GM11168 (cell line): Measurements from ENCODE around the gene PHYHIPL.

Experiments used
- in situ Hi-C: fragments of 300-500 bp; cut with MboI; formaldehyde crosslinking; loops from one replicate; pipeline ENCODE4 v1.12.0; 2022; ENCODE audit warnings: low sequenced_read_pairs; ENCODE audit not compliant: unreplicated experiment

Gene PHYHIPL

DNA sequence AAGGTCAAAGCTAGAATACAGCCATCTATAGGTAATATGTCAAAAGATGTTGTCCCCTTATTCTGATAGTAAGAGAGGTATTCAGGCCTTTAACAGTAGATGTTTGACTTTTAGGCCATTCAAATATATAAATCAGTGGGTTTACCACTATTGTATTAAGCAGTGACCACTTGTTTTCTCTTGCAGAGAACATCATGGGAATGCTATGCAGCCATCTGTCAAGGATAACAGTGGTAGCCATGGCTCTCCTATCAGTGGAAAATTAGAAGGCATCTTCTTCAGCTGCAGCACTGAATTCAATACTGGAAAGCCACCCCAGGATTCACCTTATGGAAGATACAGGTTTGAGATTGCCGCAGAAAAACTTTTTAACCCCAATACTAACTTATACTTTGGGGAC, 68.4 kb downstream of the PHYHIPL start:
- in situ Hi-C loops, result no loop called here

DNA sequence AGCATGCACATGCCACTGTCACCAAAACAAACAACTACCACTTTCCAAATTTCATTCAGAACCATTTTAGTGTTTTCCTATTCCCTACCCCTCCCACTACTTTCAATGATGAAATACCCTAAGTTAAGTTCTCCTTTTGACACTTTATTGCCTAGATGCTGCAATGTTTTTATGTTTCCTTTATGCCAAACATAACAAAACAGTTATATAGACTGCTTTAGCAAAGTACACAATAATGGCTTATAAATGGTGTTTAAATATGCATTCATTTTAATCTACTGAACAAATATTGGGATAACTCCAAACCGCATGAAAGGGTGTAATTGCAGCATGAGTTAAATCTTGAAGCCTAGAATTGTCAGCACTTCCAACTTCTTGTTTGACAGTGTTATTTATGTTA, 69.2 kb downstream of the PHYHIPL start:
- in situ Hi-C loops, result no loop called here

DNA sequence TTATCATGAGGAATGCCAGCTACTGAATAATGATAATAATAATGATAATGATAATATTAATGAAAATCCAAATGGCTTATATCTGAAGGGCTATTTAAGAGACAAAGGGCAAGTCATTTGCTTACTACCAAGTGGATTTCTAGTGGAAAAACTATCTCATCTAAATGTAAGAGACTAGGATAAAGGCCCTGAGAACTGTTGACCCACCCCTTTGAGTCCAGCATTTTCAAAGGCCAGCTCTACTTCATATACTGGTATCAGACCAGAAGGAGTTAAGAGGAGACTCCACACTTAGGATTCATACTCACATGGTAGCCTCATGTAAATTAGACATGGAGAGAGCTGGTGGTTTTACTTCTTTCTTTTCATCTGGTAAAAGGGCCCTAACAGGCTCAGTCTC, 76.0 kb downstream of the PHYHIPL start:
- in situ Hi-C loops, result no loop called here

DNA sequence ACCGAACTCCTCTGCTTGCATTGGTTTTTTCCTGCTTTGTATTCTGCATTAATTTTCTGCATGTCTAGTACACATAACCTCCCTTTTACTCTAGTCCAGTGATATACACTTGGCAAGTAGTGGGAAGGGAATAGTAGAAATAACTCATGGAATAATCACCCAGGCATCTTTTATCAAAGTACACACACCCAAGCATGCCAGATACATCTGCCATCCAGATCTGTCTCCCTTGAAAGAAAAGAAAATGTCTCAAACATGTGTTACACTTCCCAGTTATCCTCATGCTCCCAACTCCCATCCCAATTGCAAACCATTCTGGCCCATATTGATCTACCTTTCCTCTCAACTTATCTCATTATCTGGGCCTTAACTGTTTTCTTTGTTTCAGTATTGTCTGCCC, 79.0 kb downstream of the PHYHIPL start:
- in situ Hi-C loops, result no loop called here

DNA sequence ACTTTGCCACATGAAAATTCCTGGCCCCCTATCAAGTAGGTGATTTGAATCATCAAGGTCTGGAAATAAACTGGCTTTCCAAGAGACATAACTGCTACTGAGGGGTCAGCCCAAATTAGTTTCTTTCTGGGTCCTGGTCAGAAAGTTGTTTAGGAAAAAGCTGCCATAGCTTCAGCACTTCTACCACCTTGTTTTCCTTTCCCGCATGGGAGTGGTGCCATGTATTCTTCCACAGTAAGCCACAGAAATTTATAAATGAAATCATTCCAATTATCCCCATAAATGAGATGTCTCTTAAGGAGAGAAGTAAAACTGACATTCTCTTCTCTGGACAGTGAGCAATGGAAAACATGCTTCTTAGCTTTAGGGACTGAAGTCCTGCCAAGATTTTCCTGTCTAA, 80.8 kb downstream of the PHYHIPL start:
- in situ Hi-C loops, result no loop called here

DNA sequence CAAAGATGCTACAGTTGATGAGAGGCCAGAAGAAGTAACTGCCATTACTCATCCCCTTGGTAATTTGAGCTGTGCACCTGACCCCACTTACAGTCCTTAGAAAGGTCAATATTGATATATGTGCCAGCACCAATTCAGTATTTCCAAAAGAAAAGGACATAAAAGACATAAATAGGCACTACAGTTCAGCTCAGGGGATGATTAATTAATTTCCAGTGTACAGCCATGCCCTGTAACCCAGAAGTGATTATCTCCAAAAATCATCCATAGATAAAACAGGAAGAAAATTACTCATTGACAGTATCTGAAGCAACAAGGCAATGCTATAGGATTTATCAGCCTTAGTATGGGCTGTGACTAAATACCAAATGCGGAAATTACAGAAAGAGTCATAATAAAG, 82.4 kb downstream of the PHYHIPL start:
- in situ Hi-C loops, result no loop called here

DNA sequence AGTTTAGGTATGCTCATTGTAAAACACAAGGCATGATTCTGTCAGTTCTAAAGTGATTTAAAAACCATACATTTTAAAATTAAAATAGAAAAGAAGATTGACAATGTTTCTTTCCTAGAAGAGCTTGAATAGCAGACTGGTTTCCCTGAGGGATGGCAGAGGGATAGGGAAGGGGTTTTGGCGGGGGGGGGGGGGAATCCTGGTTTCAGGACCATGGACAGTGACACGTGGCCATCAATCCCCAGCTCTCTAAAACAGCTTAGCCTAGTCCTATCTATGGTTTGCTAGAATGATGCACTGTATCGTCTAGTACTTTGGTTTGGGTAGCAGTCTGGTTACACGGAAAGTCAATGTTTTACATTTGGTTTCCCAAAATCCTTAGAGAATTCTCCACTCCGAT, 88.7 kb downstream of the PHYHIPL start:
- in situ Hi-C loops, result no loop called here

DNA sequence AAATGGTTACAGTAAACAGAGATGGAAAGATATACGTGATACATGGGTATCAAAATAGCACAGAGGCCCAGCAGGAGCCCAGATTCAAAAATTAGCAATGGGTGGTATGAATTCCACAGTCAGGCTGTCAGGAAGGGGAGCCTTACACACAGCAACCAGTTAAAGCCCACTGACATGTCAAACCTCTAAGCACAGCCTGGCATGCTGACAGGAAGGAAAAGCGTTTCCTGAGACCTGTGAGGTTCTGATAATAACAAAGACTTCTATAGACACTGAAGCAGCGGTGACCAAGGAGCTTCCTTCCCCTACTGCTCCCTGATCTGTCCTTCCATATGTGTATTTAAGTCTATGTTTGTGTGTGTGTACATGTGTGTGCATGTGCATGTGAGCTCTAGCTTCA, 89.9 kb downstream of the PHYHIPL start:
- in situ Hi-C loops, result no loop called here

DNA sequence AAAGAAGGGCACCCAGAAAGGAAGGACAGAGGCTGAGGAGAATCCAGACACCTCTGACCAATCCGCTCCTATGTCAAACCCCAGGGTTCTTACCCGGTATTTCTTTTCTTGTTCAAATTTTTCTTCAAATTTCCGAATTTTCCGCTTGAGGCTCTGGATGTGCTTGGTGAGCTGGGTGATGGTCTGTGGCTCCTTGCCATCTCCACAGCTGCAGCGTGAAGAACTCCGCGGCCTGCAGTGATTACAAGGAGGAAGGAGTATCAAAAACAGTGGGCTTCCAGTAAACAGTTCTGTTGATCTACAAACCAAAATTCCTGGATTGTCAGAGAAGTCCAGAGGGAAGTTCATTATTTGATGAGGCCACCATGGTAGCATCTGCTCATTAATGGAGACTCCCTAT, 92.0 kb downstream of the PHYHIPL start:
- in situ Hi-C loops, result no loop called here

DNA sequence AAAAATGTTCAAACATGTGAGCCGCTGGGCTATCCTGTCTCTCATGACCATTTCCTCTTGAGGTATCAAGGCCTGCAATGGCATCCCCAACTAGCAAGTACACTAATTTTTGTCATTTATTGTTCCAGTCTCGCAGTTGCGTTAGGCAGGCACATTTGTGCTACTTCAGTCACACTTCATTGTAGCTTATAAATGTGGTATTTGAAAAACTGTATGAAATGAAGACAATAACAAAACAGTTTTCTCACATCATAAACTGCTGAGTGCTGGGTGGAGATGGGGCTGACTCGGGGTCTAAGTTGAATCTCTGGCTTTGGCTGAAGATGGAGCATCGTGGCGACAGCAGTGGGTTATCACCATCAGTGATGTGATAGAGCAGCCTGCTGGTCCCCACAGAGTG, 93.2 kb downstream of the PHYHIPL start:
- in situ Hi-C loops, result no loop called here

DNA sequence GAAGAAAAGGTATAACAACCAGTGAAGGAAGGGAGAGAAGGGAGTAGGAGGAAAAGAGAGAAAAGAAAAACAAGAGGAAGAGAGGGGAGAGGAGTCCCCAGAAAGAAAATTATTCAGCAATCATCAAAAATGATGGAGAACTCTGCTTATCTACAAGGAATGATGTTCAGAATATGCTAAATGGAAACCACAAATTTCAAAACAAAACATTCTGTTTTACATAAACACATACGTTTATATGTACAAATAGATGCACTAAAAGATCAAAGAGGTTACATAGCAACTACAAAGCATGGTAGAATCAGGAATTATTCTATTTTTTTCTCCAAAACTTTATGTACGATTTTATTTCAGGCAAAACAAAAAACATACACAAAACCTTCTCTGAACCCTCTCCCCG, 94.0 kb downstream of the PHYHIPL start:
- in situ Hi-C loops, result no loop called here

DNA sequence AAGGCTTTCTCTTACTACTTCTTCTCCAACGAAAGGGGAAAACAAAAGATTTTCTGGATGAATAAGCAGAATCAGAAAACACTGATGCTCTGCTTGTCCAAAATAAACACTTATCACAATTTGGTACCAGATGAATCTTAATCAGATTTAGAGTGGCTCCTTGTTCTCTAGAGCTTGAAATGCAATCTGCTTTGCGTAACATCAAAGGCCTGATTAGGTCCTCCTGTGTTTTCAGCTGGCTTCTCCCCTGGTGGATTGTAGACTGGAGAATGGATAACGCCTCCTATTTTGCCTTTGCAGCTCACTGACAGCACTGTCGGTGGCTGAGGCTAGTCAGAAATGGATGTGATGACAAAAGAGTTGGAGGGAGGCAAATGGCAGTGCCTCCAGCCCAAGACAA, 94.7 kb downstream of the PHYHIPL start:
- in situ Hi-C loops, result no loop called here

DNA sequence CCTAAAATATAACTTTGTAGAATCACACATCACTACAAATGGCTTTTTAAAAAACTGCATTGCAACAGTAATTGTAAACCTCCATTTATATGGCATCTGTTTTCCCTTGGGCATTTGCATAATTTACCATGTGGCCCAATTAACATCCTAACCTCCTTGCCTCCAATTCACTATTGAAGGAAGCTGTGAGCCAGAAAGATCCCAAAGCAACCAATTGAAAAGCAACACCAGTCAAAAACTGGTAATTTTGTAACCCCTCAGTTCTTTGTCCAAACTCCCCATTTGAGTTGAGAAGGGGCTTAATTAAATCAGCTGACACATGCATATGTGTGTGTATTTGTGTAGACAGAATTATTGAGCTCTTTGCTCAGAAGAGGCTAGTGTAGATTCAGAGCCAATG, 95.6 kb downstream of the PHYHIPL start:
- in situ Hi-C loops, result no loop called here

DNA sequence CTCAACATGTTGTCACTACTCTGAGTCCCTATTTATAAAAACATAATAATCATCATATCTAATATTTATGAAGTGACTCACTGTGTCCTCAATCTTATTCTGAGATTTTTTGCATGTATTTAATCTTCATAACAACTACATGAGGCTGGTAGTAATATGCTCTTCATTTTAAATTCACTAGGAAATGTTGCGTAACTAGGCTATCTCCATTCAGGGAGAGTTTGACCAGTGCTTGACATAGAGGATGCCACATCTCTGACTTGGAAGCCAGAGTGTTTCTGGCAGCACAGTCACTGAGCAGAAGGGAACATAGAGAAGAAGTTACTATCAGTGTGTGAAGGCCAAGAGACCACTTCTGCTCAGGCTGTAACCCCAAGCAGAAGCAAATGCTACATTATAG, 97.0 kb downstream of the PHYHIPL start:
- in situ Hi-C loops, result no loop called here

DNA sequence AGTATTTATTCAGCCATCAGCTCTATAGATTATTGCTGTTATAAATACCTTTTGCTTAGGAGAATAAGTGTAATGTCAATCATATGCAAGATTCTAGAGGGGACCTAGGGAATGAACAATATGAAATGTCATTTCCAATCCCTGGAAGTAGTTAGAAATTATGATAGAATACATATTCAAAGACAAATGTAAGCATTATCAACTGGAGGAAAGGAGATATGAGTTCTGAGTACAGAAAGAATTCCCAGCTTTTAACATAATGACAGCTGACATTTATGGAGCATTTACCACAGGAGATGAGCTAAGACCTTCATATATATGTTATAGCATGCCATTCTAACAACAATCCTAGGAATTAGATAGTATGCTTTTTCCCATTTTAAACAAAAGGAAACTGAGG, 99.7 kb downstream of the PHYHIPL start:
- in situ Hi-C loops, result no loop called here

DNA sequence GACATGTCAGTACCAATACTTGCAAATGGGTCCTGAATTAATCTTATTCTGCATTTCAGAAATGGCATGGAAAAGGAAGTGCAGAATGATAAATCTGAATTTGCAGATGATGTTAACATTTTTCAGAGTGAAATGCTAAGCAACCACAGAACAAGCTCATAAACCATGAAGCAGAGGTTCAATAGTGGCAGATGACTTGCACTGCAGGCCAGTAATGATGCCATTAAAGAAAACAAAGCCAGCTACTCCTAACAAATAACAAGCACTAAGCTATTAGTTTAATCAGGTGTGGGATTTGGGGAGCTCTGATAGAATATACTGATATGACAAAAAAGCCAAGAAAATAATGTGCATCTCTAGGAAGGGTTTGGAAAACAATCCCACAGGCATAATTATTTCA, 100.5 kb downstream of the PHYHIPL start:
- in situ Hi-C loops, result no loop called here

DNA sequence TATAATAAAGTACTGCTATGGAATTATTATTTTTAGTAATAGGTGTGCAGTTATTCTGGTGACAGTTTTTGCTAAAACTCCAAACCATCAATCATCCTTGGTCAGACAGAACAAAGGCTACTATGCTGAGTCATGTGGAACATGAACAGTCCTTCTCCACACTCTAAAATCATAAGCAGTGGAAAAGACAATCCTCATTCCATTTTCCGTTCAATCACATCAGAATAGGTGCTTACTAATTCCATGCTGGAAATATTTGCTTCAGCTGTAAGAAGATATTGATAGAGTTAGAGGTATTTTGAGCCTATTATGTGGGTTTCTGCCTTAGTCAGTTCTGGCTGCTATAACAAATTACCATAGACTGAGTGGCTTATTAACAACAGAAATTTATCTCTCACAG, 103.0 kb downstream of the PHYHIPL start:
- in situ Hi-C loops, result no loop called here

DNA sequence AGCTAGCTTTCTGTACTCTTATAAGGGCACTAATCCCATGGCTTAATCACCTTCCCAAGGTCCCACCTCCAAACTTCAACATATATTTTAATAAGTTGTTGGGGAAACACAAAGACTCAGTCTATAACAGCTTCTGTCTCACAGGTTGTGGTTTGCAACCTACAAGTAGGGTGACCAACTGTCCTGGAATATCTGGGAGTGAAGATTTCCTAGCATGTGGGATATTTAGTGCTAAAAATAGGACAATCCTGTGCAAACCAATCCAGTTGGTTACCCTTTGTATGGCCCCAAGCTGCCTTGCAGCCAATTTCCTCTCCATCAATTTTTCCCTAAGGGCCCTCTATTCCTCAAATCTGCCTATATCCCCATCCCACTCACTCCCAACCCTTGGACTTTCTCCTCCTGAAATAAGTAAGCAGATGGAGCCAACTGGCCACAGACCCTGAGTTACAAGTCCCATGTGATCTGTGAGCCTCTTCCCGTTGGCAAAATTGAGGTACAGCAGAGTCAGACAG, 103.6 kb downstream of the PHYHIPL start:
- in situ Hi-C loops, result no loop called here

DNA sequence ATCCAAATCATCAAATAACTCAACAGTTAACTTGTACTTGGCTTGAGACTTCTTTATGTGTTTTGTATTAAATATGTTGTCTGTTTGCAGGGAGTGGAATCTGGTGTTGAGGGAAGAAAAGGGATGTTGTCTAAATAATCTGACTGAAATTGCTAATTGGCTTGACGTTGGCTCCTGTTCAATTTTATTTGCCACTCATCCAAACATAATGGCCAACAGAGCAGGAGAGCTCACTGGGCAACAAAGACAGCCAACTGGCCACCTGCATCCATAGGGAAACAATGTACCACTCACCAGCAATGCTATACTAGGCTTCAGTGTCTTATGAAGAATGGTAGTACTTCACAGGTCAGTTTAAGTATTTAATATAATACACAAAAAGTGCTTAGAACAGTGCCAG, 105.4 kb downstream of the PHYHIPL start:
- in situ Hi-C loops, result no loop called here

DNA sequence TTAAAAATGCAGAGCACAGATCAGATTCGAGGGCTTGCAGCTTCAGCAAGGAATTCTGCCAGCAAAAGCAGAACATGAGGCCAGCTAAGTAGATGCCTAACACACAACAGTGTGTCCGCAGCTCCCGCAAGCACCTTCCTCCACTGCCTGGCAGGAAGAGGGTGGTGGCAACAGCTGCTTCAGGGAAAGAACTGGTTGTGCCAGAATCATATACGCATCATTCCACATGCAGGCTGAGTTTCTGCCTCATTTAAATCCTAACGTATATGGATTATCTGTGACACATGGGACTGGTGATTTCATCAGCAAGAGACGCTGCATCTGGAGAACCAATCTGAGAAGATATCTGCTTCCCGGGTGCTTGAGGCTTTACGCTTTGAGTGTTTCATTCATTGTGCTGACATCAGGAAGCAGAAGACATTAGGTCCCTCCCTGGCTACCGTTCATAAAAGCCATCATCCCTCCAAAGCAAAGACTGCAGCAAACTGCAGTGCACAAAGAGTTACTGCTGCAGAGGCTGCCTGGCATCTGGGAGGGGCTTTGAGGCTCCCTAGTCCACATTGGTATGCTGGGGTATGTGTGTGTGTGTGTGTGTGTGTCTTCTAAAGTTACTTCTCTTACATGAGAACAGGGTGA, 107.1 kb downstream of the PHYHIPL start:
- in situ Hi-C loops, result no loop called here

DNA sequence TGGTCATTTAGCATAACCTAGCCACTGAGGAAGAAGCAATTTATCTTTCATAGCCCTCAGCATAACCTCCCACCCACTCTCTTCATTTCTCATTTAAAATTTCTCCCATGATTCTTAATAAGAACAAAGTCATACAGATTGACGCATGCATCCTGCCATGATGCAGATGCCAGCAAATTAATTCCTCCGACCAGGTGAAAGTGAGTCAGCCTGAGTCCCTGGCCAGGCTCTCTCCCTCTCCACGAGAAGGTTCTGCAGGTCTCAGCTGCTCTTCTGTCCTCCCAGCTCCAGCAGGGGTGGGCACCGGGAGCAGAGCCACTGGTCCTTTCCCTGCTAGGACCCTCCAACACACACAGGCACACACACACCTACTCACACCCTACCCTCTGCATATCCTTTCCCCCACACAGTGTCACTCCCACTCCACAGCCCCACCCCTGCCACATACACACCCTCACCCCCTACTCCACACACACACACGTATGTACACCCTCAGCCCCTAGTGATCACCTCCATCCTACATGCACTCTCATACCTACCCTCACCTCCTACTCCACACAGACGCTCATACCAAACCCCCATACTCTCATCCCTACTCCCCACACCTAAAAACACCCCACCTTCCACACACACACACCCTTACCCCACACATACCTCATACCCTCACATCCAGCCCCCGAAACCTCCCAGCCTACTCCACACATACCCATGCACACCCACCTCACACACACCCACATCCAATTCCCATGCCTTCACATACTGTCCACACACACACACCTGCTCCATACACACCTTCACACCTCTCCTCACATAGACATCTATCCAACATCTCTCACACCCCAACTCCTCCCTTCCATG, 107.9 kb downstream of the PHYHIPL start:
- in situ Hi-C loops, result no loop called here

DNA sequence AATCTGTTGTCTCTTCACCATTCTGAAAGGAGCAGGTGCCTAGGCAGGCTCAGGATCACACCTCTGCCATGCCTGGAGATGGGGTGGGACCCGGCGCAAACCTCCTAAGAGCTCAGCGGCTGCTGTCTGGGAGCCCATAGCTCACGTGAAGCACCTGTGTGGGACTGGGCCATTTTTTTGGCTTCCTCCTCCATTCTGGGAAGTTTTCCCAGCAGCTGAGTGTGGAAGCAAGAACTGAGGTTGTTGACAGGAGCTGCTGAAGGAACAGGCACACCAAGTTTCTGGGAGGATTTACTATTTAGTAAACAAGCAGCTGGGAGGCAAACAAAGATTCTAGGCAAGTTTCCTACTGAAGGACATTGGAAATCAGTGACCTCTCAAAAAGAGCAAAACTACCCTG, 108.6 kb downstream of the PHYHIPL start:
- in situ Hi-C loops, result no loop called here
